Measurements from ENCODE around the gene PTPRH. TPM values are rescaled to one million over a fixed set of nuclear protein-coding genes. Genes with fewer than 3 reads are reported as not detected.

The PTPRH gene
- total and polyA plus RNA-seq, 9 of the 15 experiments (the other 6 are each of a cell fraction or from before 2014, with no cell fraction given), result 0.87 to 34.3 (median 22.7) TPM

DNA sequence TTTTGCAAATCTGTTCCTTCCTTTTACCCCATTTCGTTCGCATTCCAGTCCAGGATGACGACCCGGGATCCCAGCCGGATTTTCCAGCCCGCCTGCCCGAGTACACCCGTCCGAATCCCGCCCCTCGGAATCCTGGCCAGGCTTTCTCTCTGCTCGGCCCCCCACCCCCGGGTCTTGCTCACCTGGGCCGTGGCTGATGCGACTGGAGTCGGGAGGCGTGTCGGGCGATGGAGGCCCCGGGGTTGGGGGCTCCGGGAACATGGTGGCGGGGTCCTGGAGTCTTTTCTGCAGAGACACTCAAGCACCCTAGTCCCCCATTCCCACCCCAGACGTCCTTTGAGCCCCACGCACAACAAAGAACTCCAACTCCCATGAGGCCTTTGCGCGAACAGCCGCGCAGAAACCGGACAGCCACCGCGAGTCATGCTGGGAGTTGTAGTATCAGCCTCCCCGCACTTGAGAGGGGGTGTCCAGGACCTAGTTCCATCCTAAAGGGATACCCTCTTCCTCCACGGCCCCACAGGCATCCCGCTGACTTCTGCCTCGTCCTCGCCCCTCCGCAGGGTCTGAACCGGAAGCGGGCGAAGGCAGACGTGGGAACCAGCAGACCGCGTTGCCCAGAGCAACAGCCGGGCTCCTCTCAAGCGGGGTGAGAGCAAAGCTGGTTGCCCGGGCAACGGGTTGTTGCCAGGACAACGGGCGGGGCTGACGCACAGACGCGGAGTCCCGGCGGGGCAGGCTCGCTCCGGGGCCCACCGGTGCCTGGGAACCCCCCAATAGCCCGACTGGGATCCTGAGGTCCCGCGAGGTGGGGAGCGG lies 30.3 kb downstream of the PTPRH start (continued):
- TF ChIP-seq ZNF740 (CRISPR knock-in tag; IDR thresholded peaks at IDR 0.05) (peak; percentile 41; the same call in 1 of the 2 replicates), ZNF740 (tag; IDR thresholded peaks at IDR 0.05) (no peak), RBBP5 (IDR thresholded peaks at IDR 0.05; ENCODE audit: borderline replicate concordance, insufficient read depth, low read length, poor library complexity, severe bottlenecking) (no peak), SAFB (IDR thresholded peaks at IDR 0.05; ENCODE audit: borderline replicate concordance, low read depth, low read length) (no peak), KLF10 (CRISPR knock-in tag; IDR thresholded peaks at IDR 0.05) (no peak), KLF16 (IDR thresholded peaks at IDR 0.05) (no peak), DEAF1 (CRISPR knock-in tag; IDR thresholded peaks at IDR 0.05) (no peak), E2F6 (IDR thresholded peaks at IDR 0.05; ENCODE audit: borderline replicate concordance in 1 of 2, extremely low read depth in 1 of 2, insufficient read depth in 1 of 2, insufficient read length in 1 of 2, low read depth in 1 of 2, low read length in 1 of 2, poor library complexity in 1 of 2, severe bottlenecking in 1 of 2) (no peak), CHAMP1 (IDR thresholded peaks at IDR 0.05) (no peak), LCOR (CRISPR knock-in tag; IDR thresholded peaks at IDR 0.05) (0 out of 2 replicates have a peak, but pooled peaks have one; percentile 56), ZBTB2 (IDR thresholded peaks at IDR 0.05) (no peak), MAFK (IDR thresholded peaks at IDR 0.05; ENCODE audit: low read length) (no peak; the same call in 1 of the 2 replicates), ESRRA (IDR thresholded peaks at IDR 0.05; ENCODE audit: borderline replicate concordance, low read depth) (no peak)
- TF ChIP-seq, protein P1, sequence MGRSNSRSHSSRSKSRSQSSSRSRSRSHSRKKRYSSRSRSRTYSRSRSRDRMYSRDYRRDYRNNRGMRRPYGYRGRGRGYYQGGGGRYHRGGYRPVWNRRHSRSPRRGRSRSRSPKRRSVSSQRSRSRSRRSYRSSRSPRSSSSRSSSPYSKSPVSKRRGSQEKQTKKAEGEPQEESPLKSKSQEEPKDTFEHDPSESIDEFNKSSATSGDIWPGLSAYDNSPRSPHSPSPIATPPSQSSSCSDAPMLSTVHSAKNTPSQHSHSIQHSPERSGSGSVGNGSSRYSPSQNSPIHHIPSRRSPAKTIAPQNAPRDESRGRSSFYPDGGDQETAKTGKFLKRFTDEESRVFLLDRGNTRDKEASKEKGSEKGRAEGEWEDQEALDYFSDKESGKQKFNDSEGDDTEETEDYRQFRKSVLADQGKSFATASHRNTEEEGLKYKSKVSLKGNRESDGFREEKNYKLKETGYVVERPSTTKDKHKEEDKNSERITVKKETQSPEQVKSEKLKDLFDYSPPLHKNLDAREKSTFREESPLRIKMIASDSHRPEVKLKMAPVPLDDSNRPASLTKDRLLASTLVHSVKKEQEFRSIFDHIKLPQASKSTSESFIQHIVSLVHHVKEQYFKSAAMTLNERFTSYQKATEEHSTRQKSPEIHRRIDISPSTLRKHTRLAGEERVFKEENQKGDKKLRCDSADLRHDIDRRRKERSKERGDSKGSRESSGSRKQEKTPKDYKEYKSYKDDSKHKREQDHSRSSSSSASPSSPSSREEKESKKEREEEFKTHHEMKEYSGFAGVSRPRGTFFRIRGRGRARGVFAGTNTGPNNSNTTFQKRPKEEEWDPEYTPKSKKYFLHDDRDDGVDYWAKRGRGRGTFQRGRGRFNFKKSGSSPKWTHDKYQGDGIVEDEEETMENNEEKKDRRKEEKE (IDR thresholded peaks at IDR 0.05; ENCODE audit: borderline replicate concordance in 1 of 2, control insufficient read depth in 1 of 2, low read depth in 2 of 2, low read length in 1 of 2), result no peak

Data from K562 (cell line).